Measurements from ENCODE around the gene TBX4.

Gene TBX4

GRCh38 chr17:61467416-61468262 is 15.4 kb downstream of the TBX4 start:
- DNase-seq, result peak; percentile 12

GRCh38 chr17:61468263-61468907 is 16.2 kb downstream of the TBX4 start:
- DNase-seq, result no peak

- DNase-seq, result no peak
Observed at GRCh38 chr17:61469474-61469873, 17.3 kb downstream of the TBX4 start.

- no peak for DNase-seq
Observed at GRCh38 chr17:61469949-61470348, 17.7 kb downstream of the TBX4 start.

- no peak for DNase-seq
Observed at GRCh38 chr17:61470530-61471136, 18.4 kb downstream of the TBX4 start.

- no peak for DNase-seq
Observed at GRCh38 chr17:61474235-61474927, 22.2 kb downstream of the TBX4 start.

GRCh38 chr17:61474934-61475333 is 22.7 kb downstream of the TBX4 start:
- no peak for DNase-seq

GRCh38 chr17:61475726-61476125 is 23.5 kb downstream of the TBX4 start:
- no peak for DNase-seq

- no peak for DNase-seq
Observed at GRCh38 chr17:61476476-61477203, 24.4 kb downstream of the TBX4 start.

- no peak for DNase-seq
Observed at GRCh38 chr17:61477204-61477834, 25.1 kb downstream of the TBX4 start.

GRCh38 chr17:61478026-61478789 is 26.0 kb downstream of the TBX4 start:
- DNase-seq, result no peak

- no peak for DNase-seq
Observed at GRCh38 chr17:61478790-61479492, 26.7 kb downstream of the TBX4 start.

- DNase-seq, result no peak
Observed at GRCh38 chr17:61479493-61480413, 27.5 kb downstream of the TBX4 start.

- no peak for DNase-seq
Observed at GRCh38 chr17:61480414-61480807, 28.2 kb downstream of the TBX4 start.

- no peak for DNase-seq
Observed at GRCh38 chr17:61481421-61481820, 29.2 kb downstream of the TBX4 start.

GRCh38 chr17:61482467-61482866 is 30.2 kb downstream of the TBX4 start:
- no peak for DNase-seq

- no peak for DNase-seq
Observed at GRCh38 chr17:61483778-61484116, 31.5 kb downstream of the TBX4 start.

GRCh38 chr17:61484174-61484573 is 32.0 kb downstream of the TBX4 start:
- DNase-seq, result no peak

- no peak for DNase-seq
Observed at GRCh38 chr17:61485067-61485775, 33.0 kb downstream of the TBX4 start.
